ENCODE measurements around the gene POLRMT.
A peak's percentile ranks its signal among the peaks of the same experiment; 100 is the strongest.

Gene POLRMT

DNA sequence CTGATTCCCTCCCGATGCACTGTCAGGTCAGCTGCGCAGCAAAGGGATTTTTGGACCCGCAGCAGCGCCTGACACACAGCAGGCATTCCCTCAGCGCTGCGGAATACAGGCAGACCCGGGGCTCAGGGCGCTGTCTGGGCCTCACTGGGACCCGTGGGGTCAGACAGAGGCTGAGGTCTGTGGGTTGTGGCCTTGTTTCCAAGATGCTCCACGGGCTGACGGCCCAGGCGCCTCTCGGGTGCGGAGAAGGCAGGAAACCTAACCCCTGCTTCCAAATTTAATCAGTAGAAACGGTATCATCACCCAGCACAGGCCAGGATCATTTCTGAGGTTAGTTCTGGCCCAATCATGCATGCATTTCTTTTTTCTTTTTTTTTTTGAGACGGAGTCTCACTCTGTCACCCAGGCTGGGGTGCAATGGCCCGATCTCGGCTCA is 30.4 kb upstream of the POLRMT start:
- DNase-seq (ENCODE audit: low read depth in 2 of 2, low spot score in 1 of 2) = no peak

DNA sequence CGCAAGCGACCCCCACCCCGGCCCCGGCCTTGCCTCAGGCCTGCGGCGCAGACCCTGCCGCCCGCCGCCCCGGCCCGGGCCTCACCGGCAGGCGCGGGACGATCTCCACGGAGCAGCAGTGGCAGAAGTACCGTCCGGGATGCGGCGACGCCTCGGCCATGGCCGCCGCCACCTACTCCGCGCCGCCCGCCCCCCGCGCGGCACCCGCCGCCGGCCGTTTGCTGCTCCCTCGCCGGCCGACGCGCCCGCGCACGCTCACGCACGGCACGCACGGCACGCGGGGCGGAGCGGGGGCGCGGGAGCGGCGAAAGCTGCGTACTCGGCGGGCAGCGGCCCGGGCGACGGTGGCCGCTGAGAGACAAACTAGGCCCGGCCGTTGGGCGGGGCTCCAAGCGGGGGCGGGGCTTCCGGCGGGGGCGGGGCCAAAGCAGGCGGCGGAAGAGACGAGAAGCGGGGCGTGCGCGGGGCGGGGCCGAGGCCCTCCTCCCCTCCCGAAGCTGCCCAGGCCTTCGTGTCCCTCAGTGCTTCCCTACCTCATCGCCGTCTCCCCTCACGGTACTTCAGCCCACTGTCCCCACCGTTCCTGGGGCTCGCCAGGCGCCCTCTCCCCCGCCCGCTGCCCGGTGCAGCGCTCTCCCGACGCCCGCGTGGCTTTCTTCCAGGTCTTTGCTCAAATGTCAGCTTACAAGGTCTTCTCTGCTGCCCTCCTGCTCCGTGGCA is 29.8 kb upstream of the POLRMT start, which contains the start of gene RNF126:
RNF126 (minus strand) TSS at position 253 of the 720 bp plus-strand sequence; CDS start at position 160, 93 bp downstream.
- peak; percentile 93 to 94 for DNase-seq (ENCODE audit: low read depth in 2 of 2, low spot score in 1 of 2)

- peak; percentile 44 to 49 for DNase-seq (ENCODE audit: low read depth in 2 of 2, low spot score in 1 of 2)
Measured at GRCh38 chr19:662207-662961, 29.0 kb upstream of the POLRMT start.

DNA sequence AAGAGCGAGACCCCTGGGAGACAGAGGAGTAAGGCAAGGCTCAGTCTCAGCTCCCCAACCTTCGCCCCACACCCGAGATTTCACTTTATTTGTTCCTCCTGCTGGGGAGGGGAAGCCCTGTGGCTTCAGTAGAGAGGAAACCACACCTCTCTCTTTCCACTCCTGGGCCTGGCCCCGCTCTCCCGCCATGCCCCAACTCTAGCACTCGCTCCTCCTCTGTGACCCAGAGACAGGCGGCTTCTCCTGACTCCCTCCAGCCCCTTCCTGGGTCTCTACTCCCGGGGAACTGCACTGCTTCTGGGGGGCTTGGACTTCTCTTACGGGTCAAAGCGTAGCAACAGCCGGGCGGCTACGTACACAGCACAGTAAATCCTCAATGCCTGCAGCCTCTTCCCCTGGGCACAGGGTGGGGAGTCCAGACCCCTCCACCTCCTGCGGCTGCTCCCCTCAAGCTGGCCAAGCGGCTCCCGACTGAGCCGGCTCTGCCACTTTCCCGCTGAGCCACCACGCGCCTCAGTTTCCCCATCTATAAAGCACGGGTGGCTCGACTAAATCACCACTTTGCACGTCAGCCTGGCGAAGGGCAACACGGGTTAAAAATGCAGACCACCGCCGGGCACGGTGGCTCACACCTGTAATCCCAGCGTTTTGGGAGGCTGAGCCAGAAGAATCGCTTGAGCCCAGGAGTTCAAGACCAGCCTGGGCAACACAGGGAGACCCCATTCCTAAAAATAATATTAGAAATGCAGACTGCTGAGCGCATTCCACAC is 28.3 kb upstream of the POLRMT start:
- DNase-seq (ENCODE audit: low read depth in 2 of 2, low spot score in 1 of 2) = peak; percentile 36 to 52

DNA sequence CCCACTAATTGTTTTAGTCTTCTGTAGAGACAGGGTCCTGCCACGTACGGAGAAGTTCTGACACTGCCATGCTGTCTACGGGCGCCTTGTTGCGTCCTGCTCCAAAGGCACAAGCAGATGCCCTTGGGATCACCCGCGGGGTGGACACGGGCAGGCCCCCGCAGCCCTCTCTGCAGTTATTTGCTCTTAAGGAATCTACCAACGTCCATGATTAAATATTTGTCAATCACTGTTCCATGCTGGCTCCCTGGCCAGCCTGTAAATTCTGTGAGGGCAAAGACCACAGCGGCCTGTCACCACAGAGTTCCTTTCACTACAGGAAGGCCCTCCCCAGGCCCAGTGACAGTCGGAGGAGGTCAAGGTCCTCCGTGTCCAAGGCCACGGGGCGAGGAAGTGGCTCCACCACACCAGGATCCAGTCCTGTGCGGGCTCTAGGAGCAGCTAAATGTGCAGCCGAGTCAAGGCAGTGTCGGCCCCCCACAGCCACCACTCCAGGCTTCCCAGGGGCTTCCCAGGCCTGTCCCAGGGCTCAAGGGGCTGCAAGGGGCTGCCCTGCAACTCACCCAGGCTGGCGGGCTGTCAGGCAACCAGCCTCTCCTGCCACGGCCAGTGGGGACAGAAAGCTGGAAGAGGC is 27.6 kb upstream of the POLRMT start:
- no peak for DNase-seq (ENCODE audit: low read depth in 2 of 2, low spot score in 1 of 2)

DNA sequence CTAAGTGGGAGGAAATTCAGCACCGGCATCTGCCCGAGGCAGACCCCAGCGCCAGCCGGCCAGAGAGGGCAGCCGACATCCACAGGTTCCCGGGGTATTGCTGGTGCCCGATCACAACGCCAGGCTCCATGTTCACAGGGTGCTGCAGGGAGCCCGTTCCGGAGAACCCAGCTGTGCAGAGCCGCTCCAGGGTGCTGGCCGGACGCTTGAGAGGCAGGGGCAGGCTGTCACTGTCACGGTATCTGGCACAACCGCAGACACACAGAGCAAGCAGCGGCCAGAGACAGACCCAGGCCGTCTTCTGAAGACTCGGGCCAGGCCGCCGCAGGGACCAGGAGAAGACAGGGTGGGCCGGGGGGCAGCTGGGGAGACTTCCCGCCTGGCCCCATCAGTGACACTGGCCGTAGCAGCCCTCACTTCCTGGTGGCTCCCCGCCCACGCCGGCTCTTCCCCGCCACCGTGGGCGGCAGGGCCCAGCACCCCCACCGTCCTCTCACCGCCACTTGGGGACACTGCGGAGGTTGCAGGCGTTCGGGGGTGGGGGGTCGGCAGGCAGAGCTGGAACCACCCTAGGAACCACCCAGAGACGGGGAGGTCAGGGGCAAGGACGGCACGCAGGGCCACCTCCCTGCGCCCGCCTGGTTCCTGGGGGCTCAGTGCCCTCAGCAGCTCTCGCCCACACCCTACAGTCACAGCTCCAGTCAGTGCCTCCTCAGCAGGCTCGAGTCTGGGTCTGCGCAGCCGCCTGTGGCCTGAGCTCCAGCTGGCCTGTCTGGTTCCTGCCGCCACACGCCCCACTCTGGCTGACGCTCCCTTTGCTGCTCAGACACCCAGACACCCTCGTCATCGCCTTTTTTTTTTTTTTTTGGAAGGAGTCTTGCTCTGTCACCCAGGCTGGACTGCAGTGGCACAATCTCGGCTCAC is 25.8 kb upstream of the POLRMT start:
- DNase-seq (ENCODE audit: low read depth in 2 of 2, low spot score in 1 of 2) = no peak

GRCh38 chr19:658059-658839 is 24.9 kb upstream of the POLRMT start:
- DNase-seq (ENCODE audit: low read depth in 2 of 2, low spot score in 1 of 2) = no peak

- no peak for DNase-seq (ENCODE audit: low read depth in 2 of 2, low spot score in 1 of 2)
Measured at GRCh38 chr19:657611-658010, 24.3 kb upstream of the POLRMT start.

GRCh38 chr19:656751-657559 is 23.6 kb upstream of the POLRMT start:
- DNase-seq (ENCODE audit: low read depth in 2 of 2, low spot score in 1 of 2) = no peak

- no peak for DNase-seq (ENCODE audit: low read depth in 2 of 2, low spot score in 1 of 2)
Measured at GRCh38 chr19:655691-656090, 22.4 kb upstream of the POLRMT start.

DNA sequence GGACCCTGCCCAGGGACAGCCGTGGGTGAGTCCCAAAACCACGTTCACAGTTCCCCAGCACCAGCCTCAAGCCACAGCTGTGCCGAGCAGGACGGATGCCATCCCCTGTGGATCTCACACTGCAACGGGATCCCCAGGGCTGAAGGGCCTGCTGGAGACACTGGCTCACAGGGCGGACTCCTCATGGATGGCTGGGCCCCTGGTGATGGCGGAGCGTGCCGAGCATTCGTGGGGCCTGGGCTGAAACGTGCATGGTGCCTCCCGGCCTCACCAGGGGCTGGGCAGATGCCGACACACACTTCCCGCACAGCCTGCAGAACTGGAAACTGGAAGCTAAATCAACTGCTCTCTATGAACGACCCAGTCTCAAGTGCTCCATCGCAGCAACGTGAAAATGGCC is 20.1 kb upstream of the POLRMT start:
- no peak for DNase-seq (ENCODE audit: low read depth in 2 of 2, low spot score in 1 of 2)

GRCh38 chr19:652467-653389 is 19.4 kb upstream of the POLRMT start:
- no peak for DNase-seq (ENCODE audit: low read depth in 2 of 2, low spot score in 1 of 2)

DNA sequence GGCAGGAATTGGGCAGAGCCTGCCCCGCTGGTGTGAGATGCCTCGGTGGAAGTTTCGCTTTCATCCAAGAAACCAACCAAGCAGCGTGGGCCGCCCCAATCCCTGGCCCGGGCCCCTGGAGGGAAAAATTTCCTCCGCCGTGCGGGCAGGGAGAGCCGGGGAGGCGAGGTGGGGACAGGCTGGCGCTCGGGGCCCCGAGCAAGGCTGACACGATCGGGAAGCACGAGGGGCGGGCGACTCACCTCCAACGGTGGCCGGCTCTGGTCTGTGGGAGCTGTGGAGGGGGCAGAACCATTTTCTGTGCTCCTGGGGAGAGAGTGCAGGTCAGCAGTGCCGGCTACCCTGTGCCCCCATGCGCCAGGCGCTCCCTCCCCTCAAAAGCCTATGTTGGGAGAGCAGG is 18.7 kb upstream of the POLRMT start:
- no peak for DNase-seq (ENCODE audit: low read depth in 2 of 2, low spot score in 1 of 2)

DNA sequence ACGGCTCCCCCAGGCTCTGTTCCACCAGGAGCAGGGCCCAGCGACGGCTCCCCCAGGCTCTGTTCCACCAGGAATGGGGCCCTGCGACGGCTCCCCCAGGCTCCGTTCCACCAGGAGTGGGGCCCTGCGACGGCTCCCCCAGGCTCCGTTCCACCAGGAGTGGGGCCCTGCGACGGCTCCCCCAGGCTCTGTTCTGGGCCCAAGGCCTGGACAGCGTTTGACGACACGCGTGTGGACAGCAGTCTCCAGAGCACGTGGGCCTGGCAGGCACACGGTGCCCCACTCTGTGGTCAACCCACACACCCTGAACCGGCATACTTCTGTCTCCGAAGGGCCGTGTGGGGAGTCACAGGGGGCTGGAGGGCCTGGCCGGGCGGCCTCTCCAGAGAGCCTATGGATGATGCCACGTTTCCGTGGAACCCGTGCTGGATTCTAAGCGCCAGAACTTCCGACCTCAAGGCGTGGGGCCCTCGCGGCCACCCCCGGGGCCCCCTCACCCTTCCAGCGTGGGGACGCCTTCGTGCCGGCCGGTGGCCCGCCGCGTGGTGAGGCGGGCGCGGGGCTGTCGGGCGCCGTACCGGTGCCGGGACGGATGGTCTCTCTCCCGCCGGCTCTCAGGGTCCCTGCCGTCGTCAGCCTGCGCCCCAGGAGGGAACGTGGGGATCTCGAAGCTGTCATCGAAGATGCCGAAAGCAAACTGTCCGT is 17.9 kb upstream of the POLRMT start:
- no peak for DNase-seq (ENCODE audit: low read depth in 2 of 2, low spot score in 1 of 2)

DNA sequence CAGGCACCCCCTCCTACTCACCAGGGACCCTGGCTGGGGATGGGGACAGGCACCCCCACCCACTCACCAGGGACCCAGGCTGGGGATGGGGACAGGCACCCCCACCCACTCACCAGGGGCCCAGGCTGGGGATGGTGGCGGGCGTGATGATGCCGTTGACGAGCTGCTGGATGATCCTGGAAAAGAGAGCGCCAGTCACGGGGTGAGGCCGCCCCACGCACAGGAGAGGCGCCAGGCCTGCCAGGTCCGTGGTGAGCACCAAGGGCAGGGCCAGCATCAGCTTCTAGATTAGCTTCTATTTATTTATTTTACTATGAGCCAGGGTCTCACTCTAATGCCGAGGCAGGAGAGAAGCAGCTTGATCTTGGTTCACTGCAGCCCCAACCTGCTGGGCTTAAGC is 16.8 kb upstream of the POLRMT start:
- DNase-seq (ENCODE audit: low read depth in 2 of 2, low spot score in 1 of 2) = no peak

GRCh38 chr19:648904-649801 is 15.8 kb upstream of the POLRMT start:
- DNase-seq (ENCODE audit: low read depth in 2 of 2, low spot score in 1 of 2) = no peak

Data from stimulated activated CD8-positive, alpha-beta memory T cell treated with anti-CD3 and anti-CD28 coated beads, Interleukin-4, amount 100 ng/mL, for 1 hour (primary cell).